Natural killer cell (primary cell): ENCODE data around the gene PLEKHN1. TPM values are rescaled to one million over a fixed set of nuclear protein-coding genes. Genes with fewer than 3 reads are reported as not detected.

Experiments used
- ATAC-seq, 3 donors: fragments of 150-1000 bp in 2 of 3; fragments of 200-7000 bp in 1 of 3; cut with Tn5 transposase; 1 replicate in 1 of 3; 2 replicates in 2 of 3; pipeline ENCODE4 v1.10.0; 2021; ENCODE audit warnings: mild to moderate bottlenecking in 2 of 3, moderate library complexity in 2 of 3
- DNase-seq, 2 donors: peaks; one replicate each; pipeline versions ENCODE4 v3.0.0 to v3.0.0-alpha.2; 2013 to 2021; ENCODE audit warnings: mixed read lengths in 1 of 2
- H3K27ac ChIP-seq: one replicate; pipeline ENCODE4 v1.5.1; 2013; ENCODE audit warnings: mild to moderate bottlenecking, low read length
- H3K27me3 ChIP-seq: one replicate; pipeline ENCODE4 v1.6.1; 2013; ENCODE audit warnings: low read length; ENCODE audit not compliant: control insufficient read depth, insufficient read depth
- H3K36me3 ChIP-seq: one replicate; pipeline ENCODE4 v1.6.1; 2013; ENCODE audit warnings: low read length; ENCODE audit not compliant: control insufficient read depth, insufficient read depth
- H3K4me1 ChIP-seq: one replicate; pipeline ENCODE4 v1.6.1; 2013; ENCODE audit warnings: low read length; ENCODE audit not compliant: control insufficient read depth, insufficient read depth
- H3K4me3 ChIP-seq: one replicate; pipeline ENCODE4 v1.5.1; 2013; ENCODE audit warnings: low read length
- H3K9me3 ChIP-seq: one replicate; pipeline ENCODE4 v1.6.1; 2013; ENCODE audit warnings: low read length; ENCODE audit not compliant: control insufficient read depth, insufficient read depth
- H3K27ac Mint-ChIP-seq, 2 donors: one replicate each; pipeline ENCODE4 v1.8.0; 2022; ENCODE audit warnings: mild to moderate bottlenecking in 2 of 2, mixed read lengths in 2 of 2, moderate library complexity in 1 of 2
- H3K27me3 Mint-ChIP-seq, 2 donors: one replicate each; pipeline ENCODE4 v1.8.0; 2022; ENCODE audit warnings: low read depth in 2 of 2, mixed read lengths in 2 of 2
- H3K36me3 Mint-ChIP-seq: one replicate; pipeline ENCODE4 v1.8.0; 2022; ENCODE audit warnings: mixed read lengths
- H3K4me1 Mint-ChIP-seq, 2 donors: one replicate each; pipeline ENCODE4 v1.8.0; 2022; ENCODE audit warnings: mixed read lengths in 2 of 2
- H3K4me3 Mint-ChIP-seq: one replicate; pipeline ENCODE4 v1.8.0; 2022; ENCODE audit warnings: mild to moderate bottlenecking, moderate library complexity, mixed read lengths
- H3K9me3 Mint-ChIP-seq, 2 donors: one replicate each; pipeline ENCODE4 v1.8.0; 2022; ENCODE audit warnings: mixed read lengths in 2 of 2
- WGBS: methylation state at CpG from one replicate; pipeline ENCODE4 v1.1.7; 2013; ENCODE audit warnings: missing lambda C conversion rate; ENCODE audit not compliant: insufficient coverage; 5-methylcytosine and 5-hydroxymethylcytosine counted together
- intact Hi-C: fragments of 100-400 bp; cut with micrococcal nuclease; formaldehyde crosslinking; loops from one replicate; pipeline ENCODE4 v1.14.2; 2022
- total RNA-seq, 4 donors: library from RNA; stranded (reverse); fragments of 120-200 nt in 1 of 4; gene quantifications; one replicate each; pipeline versions ENCODE4 v1.2.3 to v1.2.4, GENCODE V29; 2013 to 2022
- TF ChIP-seq, protein P1 (sequence below): fragments of 200-600 bp; IDR thresholded peaks from one replicate; pipeline ENCODE4 v1.8.0; 2022; ENCODE audit warnings: antibody characterized with exemption

The PLEKHN1 gene
- total RNA-seq, 3 donors from 2014 or later (not counting 1 experiment from before 2014, with no cell fraction given) = 1.3 to 1.9 (median 1.3) TPM

DNA sequence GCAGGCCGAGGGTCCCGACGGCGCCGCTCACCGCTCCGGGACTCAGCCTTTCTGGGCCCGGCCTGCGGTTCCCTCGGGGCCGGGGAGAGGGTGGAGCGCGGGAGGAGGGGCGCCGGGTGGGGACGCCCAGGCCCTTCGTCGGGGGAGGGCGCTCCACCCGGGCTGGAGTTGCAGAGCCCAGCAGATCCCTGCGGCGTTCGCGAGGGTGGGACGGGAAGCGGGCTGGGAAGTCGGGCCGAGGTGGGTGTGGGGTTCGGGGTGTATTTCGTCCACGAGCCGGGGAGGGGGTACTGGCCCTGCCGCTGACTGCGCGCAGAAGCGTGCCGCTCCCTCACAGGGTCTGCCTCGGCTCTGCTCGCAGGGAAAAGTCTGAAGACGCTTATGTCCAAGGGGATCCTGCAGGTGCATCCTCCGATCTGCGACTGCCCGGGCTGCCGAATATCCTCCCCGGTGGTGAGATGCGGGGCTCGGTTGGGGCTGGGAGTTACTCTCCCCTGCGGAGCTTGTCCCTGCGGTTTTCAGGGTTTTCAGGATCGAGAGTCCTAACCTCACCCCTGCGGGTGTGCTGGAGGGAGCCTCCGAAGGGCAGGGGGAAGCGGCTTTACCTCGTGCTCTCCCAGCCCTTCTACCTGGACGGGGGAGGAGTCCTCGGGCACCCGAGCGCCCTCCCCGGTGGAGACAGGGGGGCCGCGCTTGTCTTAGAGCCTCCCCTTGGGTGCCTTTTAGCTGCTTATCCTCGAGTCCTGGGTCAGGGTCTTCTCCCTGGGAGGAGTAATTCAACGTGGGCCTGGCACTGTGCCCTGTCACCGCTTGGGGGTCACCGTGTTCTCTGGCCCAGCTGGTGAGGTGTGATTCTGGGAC lies 40.5 kb upstream of the PLEKHN1 start:
- no peak overlapping the region for H3K4me3 ChIP-seq
- 7% methylated on average over 65 of the region's 65 CpGs for WGBS
- peak overlapping the region; percentile 37 for H3K4me3 Mint-ChIP-seq

GRCh38 chr1:927234-927633 lies 39.0 kb upstream of the PLEKHN1 start:
- TF ChIP-seq, protein P1, sequence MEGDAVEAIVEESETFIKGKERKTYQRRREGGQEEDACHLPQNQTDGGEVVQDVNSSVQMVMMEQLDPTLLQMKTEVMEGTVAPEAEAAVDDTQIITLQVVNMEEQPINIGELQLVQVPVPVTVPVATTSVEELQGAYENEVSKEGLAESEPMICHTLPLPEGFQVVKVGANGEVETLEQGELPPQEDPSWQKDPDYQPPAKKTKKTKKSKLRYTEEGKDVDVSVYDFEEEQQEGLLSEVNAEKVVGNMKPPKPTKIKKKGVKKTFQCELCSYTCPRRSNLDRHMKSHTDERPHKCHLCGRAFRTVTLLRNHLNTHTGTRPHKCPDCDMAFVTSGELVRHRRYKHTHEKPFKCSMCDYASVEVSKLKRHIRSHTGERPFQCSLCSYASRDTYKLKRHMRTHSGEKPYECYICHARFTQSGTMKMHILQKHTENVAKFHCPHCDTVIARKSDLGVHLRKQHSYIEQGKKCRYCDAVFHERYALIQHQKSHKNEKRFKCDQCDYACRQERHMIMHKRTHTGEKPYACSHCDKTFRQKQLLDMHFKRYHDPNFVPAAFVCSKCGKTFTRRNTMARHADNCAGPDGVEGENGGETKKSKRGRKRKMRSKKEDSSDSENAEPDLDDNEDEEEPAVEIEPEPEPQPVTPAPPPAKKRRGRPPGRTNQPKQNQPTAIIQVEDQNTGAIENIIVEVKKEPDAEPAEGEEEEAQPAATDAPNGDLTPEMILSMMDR = no peak
- Mint-ChIP-seq H3K9me3 (no peaks in the 10 kb centered on the region), H3K36me3 (no peaks in the 10 kb centered on the region), H3K27ac (no peak overlapping the region), H3K4me1 (peaks cover 6 to 9% of the 10 kb centered on the region in 2 donors), H3K4me3 (no peak overlapping the region), H3K27me3 (peaks cover 13 to 28% of the 10 kb centered on the region in 2 donors)
- H3K27ac ChIP-seq = no peak overlapping the region
- DNase-seq = no peak
- intact Hi-C loops = no loop called here
- peaks cover 23% of the 10 kb centered on the region for H3K27me3 ChIP-seq
- no peaks in the 10 kb centered on the region for H3K36me3 ChIP-seq
- no peak for ATAC-seq
- no peaks in the 10 kb centered on the region for H3K9me3 ChIP-seq
- WGBS = 81% methylated on average over 9 of the region's 9 CpGs
- no peak overlapping the region for H3K4me3 ChIP-seq
- peaks cover 27% of the 10 kb centered on the region for H3K4me1 ChIP-seq

More for the DNA sequence above, 40.5 kb upstream of the PLEKHN1 start:
- Histone ChIP-seq H3K9me3 (no peaks in the 10 kb centered on the region), H3K27ac (no peak overlapping the region), H3K27me3 (peaks cover 34% of the 10 kb centered on the region), H3K36me3 (no peaks in the 10 kb centered on the region), H3K4me1 (peaks cover 26% of the 10 kb centered on the region)
- H3K4me1 Mint-ChIP-seq = peaks cover 0 to 6% of the 10 kb centered on the region in 2 donors
- intact Hi-C loops = no loop called here
- DNase-seq (no peak), ATAC-seq (no peak)
- no peaks in the 10 kb centered on the region for H3K9me3 Mint-ChIP-seq
- TF ChIP-seq, protein P1 = no peak
- H3K27ac Mint-ChIP-seq = no peak overlapping the region
- H3K27me3 Mint-ChIP-seq = peaks cover 20 to 31% of the 10 kb centered on the region in 2 donors
- H3K36me3 Mint-ChIP-seq = no peaks in the 10 kb centered on the region

GRCh38 chr1:927748-928147 lies 38.5 kb upstream of the PLEKHN1 start:
- no peak overlapping the region for H3K4me3 Mint-ChIP-seq
- H3K9me3 Mint-ChIP-seq = no peaks in the 10 kb centered on the region
- Histone ChIP-seq H3K36me3 (no peaks in the 10 kb centered on the region), H3K27me3 (peaks cover 20% of the 10 kb centered on the region), H3K4me3 (no peak overlapping the region), H3K27ac (no peak overlapping the region), H3K4me1 (peaks cover 26% of the 10 kb centered on the region), H3K9me3 (no peaks in the 10 kb centered on the region)
- DNase-seq (no peak), ATAC-seq (no peak)
- no peaks in the 10 kb centered on the region for H3K36me3 Mint-ChIP-seq
- H3K27ac Mint-ChIP-seq = no peak overlapping the region
- TF ChIP-seq, protein P1 = no peak
- intact Hi-C loops = no loop called here
- 79% methylated on average over 8 of the region's 10 CpGs for WGBS
- peaks cover 6 to 9% of the 10 kb centered on the region in 2 donors for H3K4me1 Mint-ChIP-seq
- peaks cover 13 to 27% of the 10 kb centered on the region in 2 donors for H3K27me3 Mint-ChIP-seq
